H1 (cell line): ENCODE results near the gene FAT1. TPM values are rescaled to one million over a fixed set of nuclear protein-coding genes. Genes with fewer than 3 reads are reported as not detected.

Experiments
- CTCF ChIA-PET: fragments of 300-600 bp; sonication (Branson Sonifier 250); formaldehyde crosslinking; loops from one replicate; lab custom pipeline; 2021; ENCODE audit not compliant: partially characterized antibody; lab: Charles Lee
- POLR2A ChIA-PET: fragments of 300-600 bp; sonication (Branson Sonifier 250); formaldehyde crosslinking; loops from one replicate; lab custom pipeline; 2021; ENCODE audit warnings: inconsistent platforms; ENCODE audit not compliant: partially characterized antibody; lab: Charles Lee
- DNase-seq, 2 experiments: peaks; one replicate each; pipeline versions ENCODE4 v3.0.0 to v3.0.0-alpha.2; 2010 to 2022; ENCODE audit warnings: low spot score in 2 of 2, low read depth in 1 of 2, mixed read lengths in 1 of 2
- FAIRE-seq: peaks from 2 replicates; lab custom pipeline; 2011; peaks lifted over from hg19 to GRCh38; lab: Jason Lieb, UNC
- H2AFZ ChIP-seq: 2 replicates; pipeline ENCODE4 v1.8.1; 2012; ENCODE audit warnings: low read length, inconsistent platforms
- H2AK5ac ChIP-seq: 2 replicates; pipeline ENCODE4 v1.6.1; 2013; ENCODE audit warnings: low read depth, low read length
- H2BK120ac ChIP-seq: replicated peaks from 2 replicates; pipeline ENCODE3; 2013; ENCODE audit warnings: low read depth, low read length, inconsistent platforms
- H2BK12ac ChIP-seq: 2 replicates; pipeline ENCODE4 v1.6.1; 2013; ENCODE audit warnings: low read depth, low read length
- H2BK15ac ChIP-seq: 2 replicates; pipeline ENCODE4 v1.6.1; 2013; ENCODE audit warnings: low read length
- H2BK20ac ChIP-seq: 2 replicates; pipeline ENCODE4 v1.6.1; 2013; ENCODE audit warnings: low read length
- H2BK5ac ChIP-seq: 2 replicates; pipeline ENCODE4 v1.6.1; 2013; ENCODE audit warnings: low read depth, low read length
- H3K14ac ChIP-seq: 2 replicates; pipeline ENCODE4 v1.6.1; 2013; ENCODE audit warnings: inconsistent platforms; ENCODE audit not compliant: insufficient read length
- H3K18ac ChIP-seq: 2 replicates; pipeline ENCODE4 v1.6.1; 2013; ENCODE audit warnings: low read length; ENCODE audit errors: extremely low read depth
- H3K23ac ChIP-seq: 2 replicates; pipeline ENCODE4 v1.6.1; 2013; ENCODE audit warnings: inconsistent platforms; ENCODE audit not compliant: insufficient read length
- H3K23me2 ChIP-seq: 2 replicates; pipeline ENCODE4 v1.6.1; 2013; ENCODE audit warnings: low read depth, low read length
- H3K27ac ChIP-seq: 2 replicates; pipeline ENCODE4 v1.6.1; 2011; ENCODE audit warnings: low read depth, low read length, inconsistent platforms
- H3K27me3 ChIP-seq, 4 experiments: replicated peaks in 1 of 4; 1 replicate in 1 of 4; 2 replicates in 3 of 4; pipeline versions ENCODE4 v1.6.1 to v1.8.1; 2011 to 2013; ENCODE audit warnings: low read length in 3 of 4, mild to moderate bottlenecking in 3 of 4, inconsistent platforms in 2 of 4, mixed read lengths in 2 of 4, moderate library complexity in 1 of 4; ENCODE audit not compliant: control insufficient read depth in 3 of 4, insufficient read depth in 3 of 4; ENCODE audit errors: extremely low read depth in 1 of 4
- H3K36me3 ChIP-seq, 4 experiments: 2 replicates each; pipeline versions ENCODE4 v1.6.1 to v1.8.1; 2011 to 2013; ENCODE audit warnings: mild to moderate bottlenecking in 4 of 4, low read length in 3 of 4, moderate library complexity in 2 of 4, control low read depth in 1 of 4, inconsistent platforms in 1 of 4; ENCODE audit not compliant: insufficient read depth in 4 of 4, control insufficient read depth in 2 of 4
- H3K4ac ChIP-seq: replicated peaks from 2 replicates; pipeline ENCODE3; 2013; ENCODE audit warnings: low read length, low read depth, mixed read lengths, inconsistent platforms; ENCODE audit not compliant: insufficient read length
- H3K4me1 ChIP-seq, 4 experiments: replicated peaks in 1 of 4; 1 replicate in 1 of 4; 2 replicates in 3 of 4; pipeline versions ENCODE4 v1.6.1 to v1.8.1; 2011 to 2013; ENCODE audit warnings: low read length in 3 of 4, inconsistent platforms in 2 of 4, mixed read lengths in 1 of 4; ENCODE audit not compliant: insufficient read depth in 4 of 4, control insufficient read depth in 3 of 4
- H3K4me2 ChIP-seq, 2 experiments: 2 replicates each; pipeline versions ENCODE4 v1.6.1 to v1.8.1; 2011 to 2013; ENCODE audit warnings: low read depth in 2 of 2, low read length in 2 of 2, control low read depth in 1 of 2, inconsistent platforms in 1 of 2, mild to moderate bottlenecking in 1 of 2; ENCODE audit not compliant: insufficient read depth in 1 of 2
- H3K4me3 ChIP-seq, 4 experiments: fragments of 200-600, 300-600 bp in 1 of 4; sonication (generic), shearing (Covaris generic), sonication (Bioruptor Twin) in 1 of 4; 2 replicates each; pipeline versions ENCODE4 v1.5.1 to v1.8.1; 2011 to 2016; ENCODE audit warnings: low read length in 4 of 4, low read depth in 3 of 4, control low read depth in 2 of 4, inconsistent platforms in 2 of 4, mild to moderate bottlenecking in 2 of 4, mixed read lengths in 1 of 4, moderate library complexity in 1 of 4; ENCODE audit not compliant: insufficient read depth in 2 of 4; ENCODE audit errors: extremely low read depth in 1 of 4
- H3K56ac ChIP-seq: replicated peaks from 2 replicates; pipeline ENCODE3; 2013; ENCODE audit warnings: low read depth, mild to moderate bottlenecking, mixed read lengths, low read length, inconsistent platforms; ENCODE audit not compliant: insufficient read length
- H3K79me1 ChIP-seq: 2 replicates; pipeline ENCODE4 v1.6.1; 2013; ENCODE audit warnings: low read depth, low read length, control low read depth
- H3K79me2 ChIP-seq, 2 experiments: 2 replicates each; pipeline versions ENCODE4 v1.6.1 to v1.8.1; 2012 to 2013; ENCODE audit warnings: low read length in 2 of 2, mild to moderate bottlenecking in 2 of 2, inconsistent platforms in 1 of 2; ENCODE audit not compliant: insufficient read depth in 2 of 2, control insufficient read depth in 1 of 2
- H3K9ac ChIP-seq, 4 experiments: replicated peaks in 1 of 4; 1 replicate in 1 of 4; 2 replicates in 3 of 4; pipeline versions ENCODE4 v1.6.1 to v1.8.1; 2011 to 2013; ENCODE audit warnings: low read depth in 3 of 4, low read length in 3 of 4, control low read depth in 2 of 4, mild to moderate bottlenecking in 2 of 4, moderate library complexity in 2 of 4, inconsistent platforms in 1 of 4; ENCODE audit errors: extremely low read depth in 1 of 4
- H3K9me3 ChIP-seq, 2 experiments: 2 replicates each; pipeline versions ENCODE4 v1.6.1 to v1.8.1; 2012 to 2013; ENCODE audit warnings: mild to moderate bottlenecking in 2 of 2, moderate library complexity in 2 of 2, control low read depth in 1 of 2, inconsistent platforms in 1 of 2, low read depth in 1 of 2, low read length in 1 of 2, mixed read lengths in 1 of 2; ENCODE audit not compliant: insufficient read depth in 2 of 2
- H4K20me1 ChIP-seq, 2 experiments: replicated peaks in 1 of 2; 2 replicates each; pipeline versions ENCODE3 to v1.8.1; 2011 to 2013; ENCODE audit warnings: inconsistent platforms in 2 of 2, low read length in 2 of 2, mild to moderate bottlenecking in 1 of 2; ENCODE audit not compliant: insufficient read depth in 2 of 2, control insufficient read depth in 1 of 2
- H4K5ac ChIP-seq: 2 replicates; pipeline ENCODE4 v1.6.1; 2013; ENCODE audit warnings: low read length, low read depth, mixed read lengths, inconsistent platforms; ENCODE audit not compliant: insufficient read length
- H4K8ac ChIP-seq: 2 replicates; pipeline ENCODE4 v1.8.0; 2013; ENCODE audit warnings: mild to moderate bottlenecking, moderate library complexity, low read length, inconsistent platforms; ENCODE audit not compliant: insufficient read depth; ENCODE audit errors: extremely low read depth
- H4K91ac ChIP-seq: replicated peaks from 2 replicates; pipeline ENCODE3; 2013; ENCODE audit warnings: low read length, mixed read lengths, inconsistent platforms; ENCODE audit not compliant: insufficient read length
- ASH2L ChIP-seq: fragments of 200-600, 300-600 bp; sonication (generic); IDR thresholded peaks from one replicate; pipeline ENCODE4 v1.7.1; 2017; ENCODE audit warnings: low read length
- BRCA1 ChIP-seq: IDR thresholded peaks from 2 replicates; pipeline ENCODE4 v1.6.1; 2012; ENCODE audit warnings: low read depth, low read length, improper control_type of control experiment
- CHD2 ChIP-seq: IDR thresholded peaks from 2 replicates; pipeline ENCODE4 v1.6.1; 2012; ENCODE audit warnings: low read length, improper control_type of control experiment
- FOSL1 ChIP-seq: IDR thresholded peaks from 2 replicates; pipeline ENCODE4 v1.6.1; 2011; ENCODE audit warnings: mild to moderate bottlenecking, low read depth, low read length, moderate library complexity; ENCODE audit not compliant: insufficient read depth
- GABPA ChIP-seq: IDR thresholded peaks from 2 replicates; pipeline ENCODE4 v1.6.1; 2011; ENCODE audit warnings: mild to moderate bottlenecking, low read length, moderate library complexity, borderline replicate concordance; ENCODE audit not compliant: insufficient read depth
- KDM4A ChIP-seq: IDR thresholded peaks from one replicate; pipeline ENCODE4 v1.7.1; 2012; ENCODE audit warnings: low read depth, mild to moderate bottlenecking, moderate library complexity, low read length, inconsistent platforms; ENCODE audit not compliant: severe bottlenecking
- WGBS, 2 experiments: shearing (Covaris generic) in 1 of 2; methylation state at CpG; one replicate each; pipeline versions ENCODE4 v1.1.6 to v1.1.7; 2013 to 2015; ENCODE audit warnings: low lambda C conversion rate in 2 of 2, mixed read lengths in 2 of 2, inconsistent platforms in 1 of 2, low coverage in 1 of 2, missing lambda C conversion rate in 1 of 2; ENCODE audit not compliant: insufficient replicate concordance in 2 of 2, insufficient coverage in 1 of 2, insufficient read length in 1 of 2; ENCODE audit errors: extremely low coverage in 1 of 2, missing lambda C conversion rate in 1 of 2; 5-methylcytosine and 5-hydroxymethylcytosine counted together
- polyA plus RNA-seq, 7 experiments: library from polyadenylated mRNA; depleted of rRNA in 3 of 7; stranded (reverse) in 5 of 7; unstranded in 2 of 7; fragments of >200 nt in 5 of 7; fragments of 200-250 nt in 2 of 7; gene quantifications; 1 replicate in 5 of 7; 2 replicates in 1 of 7; 4 replicates in 1 of 7; pipeline versions ENCODE4 v1.2.1 to v1.2.3, GENCODE V29; 2011 to 2013; ENCODE audit warnings: missing spikeins in 2 of 7, mixed read lengths in 2 of 7
- total RNA-seq: library from RNA; stranded (reverse); fragmentation: NEBNext Ultra II Directional; extraction: Animal tissue kit (Norgen Biotek cat#: 25700); gene quantifications from 2 replicates; pipeline ENCODE4 v1.2.1, GENCODE V29; 2021

The FAT1 gene
- total and polyA plus RNA-seq, 2 of the 8 experiments (the other 6 are each of a cell fraction or from before 2014, with no cell fraction given), result 94.4 to 137 TPM

GRCh38 chr4:186693894-186694293, 29.8 kb downstream of the FAT1 start:
- no peak overlapping the region for H3K9ac ChIP-seq
- H3K27ac ChIP-seq, result no peak overlapping the region
- H3K14ac ChIP-seq, result no peak overlapping the region
- no peak for DNase-seq
- TF ChIP-seq FOSL1, result no peak
- TF ChIP-seq KDM4A, result no peak
- TF ChIP-seq ASH2L, result no peak
- TF ChIP-seq GABPA, result no peak
- TF ChIP-seq CHD2, result no peak
- no peak for TF ChIP-seq BRCA1
- H3K23ac ChIP-seq, result no peak overlapping the region
- FAIRE-seq, result no peak
- H2BK12ac ChIP-seq, result peak overlapping the region; percentile 55; the same call in 1 of the 2 replicates
- H2BK120ac ChIP-seq, result no peak overlapping the region
- H2BK15ac ChIP-seq, result peak overlapping the region; percentile 23; the same call in 1 of the 2 replicates
- peaks cover 0 to 7% of the 10 kb centered on the region in 2 experiments for H4K20me1 ChIP-seq
- peaks cover 8% of the 10 kb centered on the region for H3K79me1 ChIP-seq
- no peaks in the 10 kb centered on the region for H3K27me3 ChIP-seq
- no peak overlapping the region for H3K56ac ChIP-seq
- 90 to 100% methylated on average over 3 of the region's 3 CpGs for WGBS, 2 experiments
- peaks cover 4% of the 10 kb centered on the region; the same call in 1 of the 2 replicates for H3K23me2 ChIP-seq
- no peak overlapping the region for H3K18ac ChIP-seq
- no peak overlapping the region for H3K4me3 ChIP-seq
- no peak overlapping the region for H2BK20ac ChIP-seq
- H2AFZ ChIP-seq, result no peak overlapping the region
- H3K36me3 ChIP-seq, result peaks cover 0 to 37% (median 0%) of the 10 kb centered on the region in 4 experiments; a peak in 4 of 8 replicates
- no peak overlapping the region for H3K4me2 ChIP-seq
- H4K91ac ChIP-seq, result no peak overlapping the region
- no peaks in the 10 kb centered on the region for H3K9me3 ChIP-seq
- H3K4ac ChIP-seq, result no peak overlapping the region
- H3K79me2 ChIP-seq, result peaks cover 17 to 90% of the 10 kb centered on the region in 2 experiments
- POLR2A ChIA-PET, result no interaction called here
- no peak overlapping the region for H4K5ac ChIP-seq
- H4K8ac ChIP-seq, result no peak overlapping the region
- peak overlapping the region; percentile 47 for H2AK5ac ChIP-seq
- peaks cover 2 to 25% (median 14%) of the 10 kb centered on the region in 4 experiments; a peak in 6 of 7 replicates for H3K4me1 ChIP-seq
- H2BK5ac ChIP-seq, result no peak overlapping the region
- CTCF ChIA-PET, result no interaction called here
